Stimulated activated CD4-positive, alpha-beta T cell treated with anti-CD3 and anti-CD28 coated beads, Interleukin-4, amount 100 ng/mL, for 1 hour (primary cell): ENCODE data around the gene DPH3.

Experiments
- DNase-seq: peaks from one replicate; pipeline ENCODE4 v3.0.0-alpha.2; 2020

Gene DPH3

GRCh38 chr3:16227566-16227965 is 37.2 kb downstream of the DPH3 start:
- DNase-seq: no peak

- no peak for DNase-seq
Observed at GRCh38 chr3:16224325-16224724, 40.4 kb downstream of the DPH3 start.

GRCh38 chr3:16222547-16222946 is 42.2 kb downstream of the DPH3 start:
- DNase-seq: no peak

GRCh38 chr3:16221990-16222389 is 42.8 kb downstream of the DPH3 start:
- DNase-seq: no peak

GRCh38 chr3:16219777-16220176 is 45.0 kb downstream of the DPH3 start:
- no peak for DNase-seq

- no peak for DNase-seq
Observed at GRCh38 chr3:16216373-16216935, 48.3 kb downstream of the DPH3 start.

GRCh38 chr3:16214366-16214765 is 50.4 kb downstream of the DPH3 start:
- no peak for DNase-seq

- DNase-seq: no peak
Observed at GRCh38 chr3:16211176-16211904, 53.4 kb downstream of the DPH3 start.
